ENCODE results near the gene TNK1. TPM values are rescaled to one million over a fixed set of nuclear protein-coding genes. Genes with fewer than 3 reads are reported as not detected.

The TNK1 gene
- total RNA-seq, 1 experiment from 2014 or later, result 0.67 TPM

- no peak for DNase-seq (ENCODE audit: low read depth)
Measured at GRCh38 chr17:7410634-7411426, 29.9 kb downstream of the TNK1 start.

- DNase-seq (ENCODE audit: low read depth), result no peak
Measured at GRCh38 chr17:7411427-7411750, 30.5 kb downstream of the TNK1 start.

- DNase-seq (ENCODE audit: low read depth), result peak; percentile 83
Measured at GRCh38 chr17:7413346-7413985, 32.6 kb downstream of the TNK1 start.

DNA sequence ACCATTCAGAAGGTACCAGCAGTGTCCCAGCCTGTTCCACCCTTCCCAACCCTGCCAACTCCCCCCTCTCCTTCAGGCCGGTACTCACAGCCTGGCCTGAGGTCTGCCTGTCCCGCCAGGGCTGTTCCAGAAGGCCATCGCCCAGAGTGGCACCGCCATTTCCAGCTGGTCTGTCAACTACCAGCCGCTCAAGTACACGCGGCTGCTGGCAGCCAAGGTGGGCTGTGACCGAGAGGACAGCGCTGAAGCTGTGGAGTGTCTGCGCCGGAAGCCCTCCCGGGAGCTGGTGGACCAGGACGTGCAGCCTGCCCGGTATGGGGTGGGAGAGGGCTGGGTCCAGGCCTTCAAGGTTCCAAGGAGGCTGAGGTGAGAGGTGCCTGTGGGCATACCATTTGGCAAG is 33.9 kb downstream of the TNK1 start:
- DNase-seq (ENCODE audit: low read depth), result no peak

DNA sequence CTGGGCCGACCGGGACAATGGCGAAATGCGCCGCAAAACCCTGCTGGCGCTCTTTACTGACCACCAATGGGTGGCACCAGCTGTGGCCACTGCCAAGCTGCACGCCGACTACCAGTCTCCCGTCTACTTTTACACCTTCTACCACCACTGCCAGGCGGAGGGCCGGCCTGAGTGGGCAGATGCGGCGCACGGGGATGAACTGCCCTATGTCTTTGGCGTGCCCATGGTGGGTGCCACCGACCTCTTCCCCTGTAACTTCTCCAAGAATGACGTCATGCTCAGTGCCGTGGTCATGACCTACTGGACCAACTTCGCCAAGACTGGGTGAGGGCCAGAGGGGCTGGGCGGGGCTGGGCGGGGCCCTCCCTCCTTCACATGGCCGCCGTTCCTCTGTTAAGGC is 34.9 kb downstream of the TNK1 start:
- no peak for DNase-seq (ENCODE audit: low read depth)

GRCh38 chr17:7416323-7416722 is 35.4 kb downstream of the TNK1 start:
- no peak for DNase-seq (ENCODE audit: low read depth)

- no peak for DNase-seq (ENCODE audit: low read depth)
Measured at GRCh38 chr17:7417056-7417655, 36.3 kb downstream of the TNK1 start.

GRCh38 chr17:7418472-7419152 is 37.7 kb downstream of the TNK1 start:
- no peak for DNase-seq (ENCODE audit: low read depth)

DNA sequence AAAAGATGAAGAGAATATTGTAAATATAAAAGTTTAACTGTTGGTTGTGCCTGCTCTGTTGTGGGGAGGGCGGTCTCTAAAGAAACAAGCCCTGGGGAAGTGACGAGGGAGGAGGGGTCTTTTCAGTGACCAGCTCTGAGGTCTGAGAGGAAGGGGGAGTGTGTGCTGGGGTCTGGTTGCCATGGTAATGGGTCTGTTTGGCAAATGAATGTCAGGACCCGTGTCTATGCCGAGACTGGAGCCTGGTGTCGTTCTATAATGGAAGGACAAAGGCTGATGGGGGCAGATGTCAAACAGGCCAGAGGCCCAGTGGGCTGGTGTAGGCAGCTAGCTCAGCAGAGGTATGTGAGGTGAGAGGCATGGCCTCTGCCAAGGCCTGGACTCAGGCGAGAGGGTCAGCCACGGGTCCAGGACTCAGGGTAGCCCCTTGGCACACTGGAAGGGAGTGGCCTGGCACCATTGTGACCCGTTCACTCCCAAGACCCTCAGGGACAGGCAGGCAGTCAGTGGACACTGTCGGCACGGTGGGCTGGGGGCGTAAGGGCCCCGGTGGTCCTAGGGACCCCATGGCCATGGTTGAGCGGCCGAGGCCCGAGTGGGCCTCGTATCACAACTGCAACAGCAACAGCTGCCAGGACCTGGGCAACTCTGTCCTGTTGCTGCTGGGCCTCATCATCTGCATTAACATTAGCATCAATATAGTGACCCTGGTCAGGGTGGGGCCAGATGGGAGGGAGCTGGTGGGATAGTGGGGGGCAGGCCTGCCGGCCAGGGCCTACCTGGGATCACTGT is 39.1 kb downstream of the TNK1 start, which contains the start of gene SPEM1:
TSS of gene SPEM1 (plus strand) at position 506 of the 792 bp plus-strand sequence. CDS start at position 567, 61 bp downstream.
- no peak for DNase-seq (ENCODE audit: low read depth)

GRCh38 chr17:7421186-7421585 is 40.3 kb downstream of the TNK1 start:
- DNase-seq (ENCODE audit: low read depth), result no peak

GRCh38 chr17:7423679-7424078 is 42.8 kb downstream of the TNK1 start:
- no peak for DNase-seq (ENCODE audit: low read depth)

- no peak for DNase-seq (ENCODE audit: low read depth)
Measured at GRCh38 chr17:7425316-7425715, 44.4 kb downstream of the TNK1 start, which contains the start of gene SPEM2. Gene SPEM2, plus strand, starts transcription at chr17:7425616. Its CDS starts 73 bp downstream, at chr17:7425689.

GRCh38 chr17:7425756-7426155 is 44.9 kb downstream of the TNK1 start:
- DNase-seq (ENCODE audit: low read depth), result no peak

GRCh38 chr17:7426203-7426863 is 45.4 kb downstream of the TNK1 start:
- DNase-seq (ENCODE audit: low read depth), result no peak

DNA sequence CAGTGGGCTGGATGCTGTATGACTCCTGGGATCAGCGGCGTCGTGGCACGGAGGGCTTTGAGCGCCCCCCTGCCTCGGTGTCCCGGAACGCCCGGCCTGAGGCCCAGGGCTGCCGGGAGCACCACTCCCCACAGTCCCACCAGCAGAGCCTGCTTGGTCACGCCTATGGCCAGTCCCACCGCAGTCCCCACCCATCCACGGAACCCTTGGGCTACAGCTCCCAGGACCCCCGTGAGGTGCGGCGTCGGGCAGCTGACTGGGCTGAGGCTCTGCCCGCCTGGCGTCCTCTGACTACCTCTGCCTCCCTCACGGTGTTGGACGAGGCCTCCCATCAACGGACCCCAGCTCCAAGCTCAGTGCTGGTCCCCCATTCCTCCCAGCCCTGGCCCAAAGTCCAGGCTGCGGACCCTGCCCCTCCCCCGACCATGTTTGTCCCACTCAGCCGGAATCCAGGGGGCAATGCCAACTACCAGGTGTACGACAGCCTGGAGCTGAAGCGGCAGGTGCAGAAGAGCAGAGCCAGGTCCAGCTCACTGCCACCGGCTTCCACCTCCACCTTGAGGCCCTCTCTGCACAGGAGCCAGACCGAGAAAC is 46.1 kb downstream of the TNK1 start:
- DNase-seq (ENCODE audit: low read depth), result no peak

DNA sequence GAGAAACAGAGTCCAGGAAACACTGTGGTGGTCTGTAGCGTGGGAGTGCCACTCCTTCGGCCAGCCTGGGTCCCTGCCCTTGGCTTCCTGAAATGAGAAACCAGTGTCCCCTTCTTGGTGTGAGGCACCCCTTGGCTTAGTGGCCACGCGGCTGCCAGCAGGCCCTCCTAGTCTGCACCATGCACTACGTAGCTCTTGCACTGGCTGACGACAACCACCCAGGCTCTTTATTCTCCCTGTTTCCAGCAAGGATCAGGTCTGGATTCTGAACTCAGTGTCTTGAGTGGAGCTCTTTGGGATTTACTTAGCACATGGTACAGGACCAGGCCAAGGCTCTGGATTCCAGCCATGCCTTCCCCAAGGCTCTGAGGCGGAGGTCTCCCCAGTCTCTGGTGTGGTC is 46.7 kb downstream of the TNK1 start:
- no peak for DNase-seq (ENCODE audit: low read depth)

DNA sequence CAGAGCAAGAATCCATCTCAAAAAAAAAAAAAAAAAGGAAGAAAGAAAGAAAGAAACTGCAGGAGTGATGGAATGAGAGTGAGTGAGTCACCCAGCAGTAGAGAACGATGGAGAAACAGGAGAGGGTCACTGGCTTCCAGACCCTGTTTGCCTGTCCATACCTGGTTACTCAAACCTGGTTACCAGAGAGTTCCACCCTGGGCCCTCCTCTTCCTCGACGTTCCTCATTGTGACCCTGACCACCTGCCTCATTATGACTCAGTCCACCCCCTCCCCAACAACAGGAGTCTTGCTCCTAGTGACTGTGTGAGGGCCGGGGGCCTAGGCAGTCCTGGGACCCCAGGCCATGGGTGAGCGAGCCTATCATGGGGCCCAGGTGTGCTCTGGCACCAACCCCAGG is 47.7 kb downstream of the TNK1 start, which contains the start of gene SPEM3:
TSS of gene SPEM3 (plus strand) at position 301 of the 400 bp plus-strand sequence. CDS start at position 347, 46 bp downstream.
- no peak for DNase-seq (ENCODE audit: low read depth)

DNA sequence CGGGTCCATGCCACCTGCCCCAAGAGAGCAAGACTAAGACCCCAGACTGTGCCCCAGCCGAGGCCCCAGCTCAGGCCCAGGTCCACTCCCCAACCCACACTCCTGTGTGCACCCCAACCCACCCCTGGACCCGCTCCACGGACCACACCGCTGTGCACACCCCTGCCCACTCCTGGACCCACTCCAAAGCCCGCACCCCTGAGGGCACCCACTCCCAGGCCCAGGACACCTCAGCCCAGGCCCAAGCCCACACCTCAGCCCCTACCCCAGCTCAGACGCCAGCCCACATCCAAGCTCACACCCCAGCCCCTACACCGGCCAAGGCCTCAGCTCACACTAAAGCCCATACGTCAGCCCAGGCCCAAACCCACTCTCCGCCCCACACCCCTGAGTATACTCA is 48.8 kb downstream of the TNK1 start:
- no peak for DNase-seq (ENCODE audit: low read depth)

GRCh38 chr17:7431231-7431630 is 50.3 kb downstream of the TNK1 start:
- no peak for DNase-seq (ENCODE audit: low read depth)

- no peak for DNase-seq (ENCODE audit: low read depth)
Measured at GRCh38 chr17:7432296-7432695, 51.4 kb downstream of the TNK1 start.
